Measurements from ENCODE around the gene CST6.
A peak's percentile ranks its signal among the peaks of the same experiment; 100 is the strongest.
"Not testable (repeated sequence)": the region's sequence is repeated elsewhere in the genome, so short reads cannot be mapped to it uniquely, and the experiment has no call there.

The CST6 gene

DNA sequence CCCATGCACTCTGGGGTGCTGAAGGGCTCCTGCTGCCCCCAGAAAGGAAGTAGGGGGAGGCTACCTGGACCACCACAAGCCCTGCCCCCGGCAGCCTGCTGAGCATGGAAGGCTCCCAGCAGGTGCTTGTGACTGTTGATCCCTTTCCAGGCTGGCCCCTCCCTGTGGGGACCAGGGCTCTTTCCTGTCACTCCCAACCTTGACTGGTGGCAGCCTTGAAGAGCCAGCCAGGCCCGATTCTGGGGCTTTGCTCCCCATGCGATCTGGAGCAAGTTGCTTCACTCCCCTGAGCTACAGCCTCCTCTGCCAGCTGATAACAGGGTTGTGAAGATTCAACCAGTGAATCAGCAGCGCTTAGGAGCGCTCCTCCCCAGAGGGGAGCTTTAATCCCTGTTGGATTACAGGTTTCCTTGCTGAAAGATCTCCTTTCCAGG lies 4.6 kb upstream of the CST6 start:
- Mint-ChIP-seq H3K27me3 (peaks cover 1% of the 10 kb centered on the region), H3K9me3 (no peaks in the 10 kb centered on the region), H3K27ac (no peak overlapping the region), H3K4me3 (no peak overlapping the region), H3K36me3 (peaks cover 2% of the 10 kb centered on the region), H3K4me1 (peaks cover 10% of the 10 kb centered on the region)

DNA sequence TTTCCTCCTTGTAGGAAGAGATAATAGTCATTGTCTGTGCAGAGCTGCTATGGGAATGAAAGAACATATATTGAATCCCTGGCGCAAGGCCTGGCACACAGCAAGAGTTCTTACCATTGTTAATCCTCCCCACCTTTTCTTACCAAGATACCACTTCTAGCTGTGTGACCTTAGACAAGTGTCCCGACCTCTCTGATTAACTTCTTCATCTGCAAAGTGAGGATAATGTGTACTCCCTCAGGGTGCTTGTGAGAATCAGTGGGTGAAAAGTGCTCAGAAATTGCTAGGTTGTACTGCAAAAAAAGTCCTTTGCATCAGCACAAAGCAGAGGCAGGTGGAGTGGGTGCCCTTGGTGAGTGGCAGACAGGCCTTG lies 3.7 kb upstream of the CST6 start:
- no peaks in the 10 kb centered on the region for H3K36me3 Mint-ChIP-seq
- no peaks in the 10 kb centered on the region for H3K9me3 Mint-ChIP-seq
- peaks cover 5% of the 10 kb centered on the region for H3K4me1 Mint-ChIP-seq
- no peak overlapping the region for H3K4me3 Mint-ChIP-seq
- no peak overlapping the region for H3K27ac Mint-ChIP-seq
- H3K27me3 Mint-ChIP-seq = peaks cover 1% of the 10 kb centered on the region

DNA sequence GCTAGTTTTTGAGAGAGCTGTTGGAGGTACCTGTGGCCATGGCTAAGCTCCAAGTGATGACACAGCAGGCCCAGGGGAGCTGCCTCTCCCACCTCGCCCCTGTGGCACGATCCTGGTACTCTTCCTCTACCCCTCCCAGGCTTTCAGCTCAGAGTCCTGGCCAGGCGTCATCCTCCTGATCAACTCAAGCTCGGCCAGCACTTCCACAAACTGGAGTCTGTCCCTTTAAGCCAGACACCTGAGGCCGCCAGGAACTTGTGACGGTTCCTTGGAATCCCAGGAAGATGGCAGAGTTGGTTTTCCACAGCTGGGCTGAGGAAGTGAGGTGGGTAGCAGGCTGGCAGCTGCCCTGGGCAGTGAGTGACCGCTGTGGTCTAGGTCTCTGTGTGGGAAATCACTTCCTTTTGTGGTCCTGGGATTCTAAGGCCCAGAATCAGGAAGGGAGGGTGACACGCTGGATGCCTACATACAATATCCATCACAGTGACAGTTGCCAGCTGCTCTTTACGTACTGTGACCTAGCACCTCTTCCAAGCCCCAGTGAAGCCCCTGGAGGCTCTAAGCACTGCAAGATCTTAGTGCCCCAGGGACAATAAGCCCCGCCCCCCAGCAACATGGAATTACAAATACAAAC lies 3.2 kb upstream of the CST6 start:
- Mint-ChIP-seq H3K4me3 (no peak overlapping the region), H3K27ac (no peak overlapping the region), H3K36me3 (no peaks in the 10 kb centered on the region), H3K4me1 (peaks cover under 1% of the 10 kb centered on the region), H3K27me3 (peaks cover 1% of the 10 kb centered on the region), H3K9me3 (no peaks in the 10 kb centered on the region)

DNA sequence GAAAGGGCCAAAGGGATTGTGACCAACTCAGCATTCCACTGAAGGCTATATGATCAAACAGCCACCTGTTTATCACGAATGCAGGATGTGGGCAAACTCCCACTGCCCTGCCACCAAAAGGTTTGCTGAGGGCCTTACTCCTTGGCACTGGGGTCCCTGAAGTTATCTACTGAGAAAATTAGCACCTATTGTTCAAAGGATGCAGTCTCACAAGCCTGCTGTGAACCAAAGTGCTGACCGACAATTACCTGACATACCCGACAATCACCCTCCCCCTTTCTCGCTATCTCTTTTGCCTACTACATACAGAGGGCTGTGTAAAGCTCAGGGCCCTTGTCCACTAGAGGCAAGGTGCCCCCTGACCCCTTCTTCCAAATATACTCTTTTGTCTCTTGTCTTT lies 1.8 kb upstream of the CST6 start:
- peak overlapping the region; percentile 47 for H3K4me3 Mint-ChIP-seq
- H3K27ac Mint-ChIP-seq, H3K36me3 Mint-ChIP-seq, H3K9me3 Mint-ChIP-seq, H3K27me3 Mint-ChIP-seq, H3K4me1 Mint-ChIP-seq: not testable (repeated sequence)

DNA sequence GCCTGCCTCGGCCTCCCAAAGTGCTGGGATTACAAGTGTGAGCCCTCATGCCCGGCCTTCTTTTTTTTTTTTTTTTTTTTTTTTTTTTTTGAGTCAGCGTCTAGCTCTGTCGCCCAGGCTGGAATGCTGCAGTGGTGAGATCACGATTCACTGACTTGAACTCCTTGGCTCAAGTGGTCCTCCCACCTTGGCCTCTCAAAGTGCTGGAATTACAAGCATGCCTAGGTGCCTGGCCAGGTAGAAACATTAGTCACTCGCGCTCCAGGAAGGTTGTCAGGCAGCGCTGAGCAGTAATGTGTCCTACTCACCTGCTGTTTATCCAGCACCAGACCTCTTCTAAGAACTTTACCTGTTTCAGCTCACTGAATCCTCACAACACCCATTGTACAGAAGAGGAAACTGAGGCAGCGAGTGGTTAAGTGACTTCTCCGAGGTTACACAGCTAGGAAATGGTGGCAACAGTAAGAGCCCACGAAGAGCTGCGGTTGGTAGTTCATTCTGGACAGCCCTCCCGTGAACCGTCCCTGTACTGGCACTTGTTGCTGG lies 496 bp upstream of the CST6 start:
- no peak overlapping the region for H3K27ac Mint-ChIP-seq
- peaks cover 2% of the 10 kb centered on the region for H3K27me3 Mint-ChIP-seq
- H3K36me3 Mint-ChIP-seq = no peaks in the 10 kb centered on the region
- no peaks in the 10 kb centered on the region for H3K4me1 Mint-ChIP-seq
- no peak overlapping the region for H3K4me3 Mint-ChIP-seq
- no peaks in the 10 kb centered on the region for H3K9me3 Mint-ChIP-seq

DNA sequence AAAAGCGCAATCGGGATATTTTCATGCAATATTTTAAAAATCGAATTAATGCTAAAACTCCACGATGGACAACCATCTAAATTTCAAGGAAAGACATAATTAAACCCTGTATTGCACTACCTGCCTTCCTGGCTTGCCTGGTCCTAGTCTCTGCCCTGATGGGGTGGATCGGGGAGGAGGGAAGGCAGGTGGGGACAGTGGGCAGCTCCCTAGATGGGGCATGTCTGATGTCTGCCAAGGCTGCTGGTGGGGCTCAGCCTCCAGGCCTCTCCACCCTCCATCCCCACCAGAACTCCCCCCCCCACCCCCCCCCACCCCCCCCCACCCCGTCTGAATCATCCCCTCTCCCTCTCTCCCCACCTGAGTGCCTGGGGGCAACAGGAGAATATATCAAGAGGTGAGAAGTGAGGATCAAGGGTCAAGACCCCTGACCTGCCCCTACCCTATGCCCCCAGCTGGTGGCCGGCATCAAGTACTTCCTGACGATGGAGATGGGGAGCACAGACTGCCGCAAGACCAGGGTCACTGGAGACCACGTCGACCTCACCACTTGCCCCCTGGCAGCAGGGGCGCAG lies 650 bp downstream of the CST6 start:
- no peak overlapping the region for H3K27ac Mint-ChIP-seq
- H3K4me1 Mint-ChIP-seq = peaks cover 4% of the 10 kb centered on the region
- H3K36me3 Mint-ChIP-seq = no peaks in the 10 kb centered on the region
- H3K27me3 Mint-ChIP-seq = peaks cover 2% of the 10 kb centered on the region
- H3K9me3 Mint-ChIP-seq = no peaks in the 10 kb centered on the region
- no peak overlapping the region for H3K4me3 Mint-ChIP-seq

DNA sequence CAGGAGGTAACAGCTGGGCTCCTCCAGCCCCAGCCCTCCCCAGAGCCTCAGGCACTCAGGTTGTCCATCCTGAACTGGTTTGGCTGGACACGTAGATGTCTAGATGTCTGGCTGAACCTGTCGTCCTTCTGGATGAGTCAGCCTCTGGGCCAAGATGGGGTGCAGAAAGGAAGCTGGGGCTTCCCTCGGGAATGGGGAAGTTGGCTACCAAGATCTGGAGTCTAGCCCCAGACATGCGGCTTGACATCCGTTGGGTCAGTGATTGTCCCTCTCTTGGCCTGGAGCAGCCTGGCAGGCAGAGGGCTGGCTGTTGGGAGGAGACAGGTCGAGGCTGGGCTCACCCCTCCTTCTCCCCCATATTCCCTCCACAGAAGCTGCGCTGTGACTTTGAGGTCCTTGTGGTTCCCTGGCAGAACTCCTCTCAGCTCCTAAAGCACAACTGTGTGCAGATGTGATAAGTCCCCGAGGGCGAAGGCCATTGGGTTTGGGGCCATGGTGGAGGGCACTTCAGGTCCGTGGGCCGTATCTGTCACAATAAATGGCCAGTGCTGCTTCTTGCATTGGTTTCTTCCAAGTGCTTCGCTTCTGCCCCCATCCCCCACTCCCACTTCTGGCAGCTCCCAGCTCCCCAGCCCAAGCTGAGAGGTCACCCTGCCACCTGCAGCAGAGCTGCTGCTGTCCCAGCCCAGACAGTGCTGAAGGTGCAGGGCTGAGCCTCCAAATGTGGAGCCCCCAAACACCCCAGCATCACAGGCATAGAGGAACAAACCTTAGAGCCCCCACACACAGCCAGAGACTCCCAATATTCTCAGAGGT lies 1.3 kb downstream of the CST6 start:
- Mint-ChIP-seq H3K27me3 (peaks cover 2% of the 10 kb centered on the region), H3K9me3 (no peaks in the 10 kb centered on the region), H3K27ac (no peak overlapping the region), H3K4me3 (no peak overlapping the region), H3K36me3 (no peaks in the 10 kb centered on the region), H3K4me1 (peaks cover 8% of the 10 kb centered on the region)

DNA sequence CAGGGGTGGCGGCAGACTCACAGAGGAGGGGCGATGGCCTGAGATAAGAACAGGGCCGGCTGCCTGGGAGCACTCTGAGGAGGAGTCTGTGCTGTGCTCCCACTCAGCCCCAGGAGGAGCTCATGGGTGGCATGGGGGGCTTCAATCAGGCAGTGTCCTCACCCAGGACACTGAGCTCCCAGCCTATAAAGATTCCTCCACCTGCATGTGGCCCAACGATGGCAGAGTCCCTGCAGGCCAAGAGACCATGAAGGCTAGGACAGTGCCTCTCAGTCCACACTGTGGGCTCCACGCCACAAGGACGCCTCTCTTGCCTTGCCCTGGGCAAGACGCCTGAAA lies 1.9 kb downstream of the CST6 start:
- Mint-ChIP-seq H3K4me3 (no peak overlapping the region), H3K9me3 (no peaks in the 10 kb centered on the region), H3K27ac (no peak overlapping the region), H3K4me1 (peaks cover 8% of the 10 kb centered on the region), H3K27me3 (peaks cover 2% of the 10 kb centered on the region), H3K36me3 (no peaks in the 10 kb centered on the region)

DNA sequence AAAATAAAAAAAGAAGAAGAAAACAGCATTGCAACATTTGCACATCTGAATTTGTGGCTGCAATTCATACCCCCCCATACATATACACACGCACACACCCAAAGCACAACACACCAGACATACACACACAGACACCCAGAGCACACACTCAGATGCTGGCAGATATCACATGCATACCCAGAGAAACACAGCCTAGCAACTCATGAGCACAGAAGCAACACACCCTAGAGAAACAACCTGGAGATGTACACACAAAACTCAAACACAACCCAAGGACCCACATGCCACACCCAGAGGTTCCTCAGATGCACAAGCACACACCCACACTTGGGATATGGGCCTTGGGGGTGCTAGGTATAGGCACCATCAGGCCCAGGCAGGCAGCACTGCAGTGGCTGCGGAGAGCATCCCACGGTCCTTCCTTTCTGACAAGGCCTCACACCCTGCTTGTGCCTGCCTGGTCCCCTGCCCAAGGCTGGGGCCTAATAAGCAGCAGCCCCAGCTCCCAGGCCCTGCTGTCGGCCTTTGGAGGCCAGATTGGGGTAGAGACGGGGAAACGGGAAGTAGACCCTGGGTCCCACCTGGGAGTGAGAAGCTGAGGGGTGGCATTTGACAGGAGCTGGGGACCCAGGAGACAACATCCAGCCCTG lies 3.1 kb downstream of the CST6 start:
- no peak overlapping the region for H3K27ac Mint-ChIP-seq
- H3K4me1 Mint-ChIP-seq = peaks cover 8% of the 10 kb centered on the region
- no peaks in the 10 kb centered on the region for H3K9me3 Mint-ChIP-seq
- no peaks in the 10 kb centered on the region for H3K36me3 Mint-ChIP-seq
- peaks cover 2% of the 10 kb centered on the region for H3K27me3 Mint-ChIP-seq
- H3K4me3 Mint-ChIP-seq = no peak overlapping the region

DNA sequence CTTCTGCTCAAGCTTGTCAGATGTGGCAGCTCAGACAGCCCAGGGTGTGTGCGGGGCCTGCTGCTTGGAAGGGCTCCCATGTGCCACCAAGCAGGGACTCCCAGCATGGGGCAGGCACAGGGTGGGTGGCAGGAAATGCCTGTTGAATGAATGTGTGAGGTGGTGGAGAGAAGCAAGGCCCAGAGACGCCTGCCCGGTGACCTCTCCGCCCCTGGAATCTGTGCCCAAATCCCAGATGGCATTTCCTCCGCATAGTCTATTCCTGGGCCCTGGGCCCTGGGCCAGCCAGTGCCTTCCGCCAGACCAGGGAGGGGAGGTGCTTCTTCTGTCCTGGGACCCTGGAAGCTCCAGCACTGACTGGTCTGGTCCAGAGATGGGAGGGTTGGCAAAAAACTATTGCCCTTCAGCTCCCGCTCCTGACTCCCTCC lies 3.7 kb downstream of the CST6 start:
- Mint-ChIP-seq H3K4me1 (peaks cover 8% of the 10 kb centered on the region), H3K4me3 (no peak overlapping the region), H3K27ac (no peak overlapping the region), H3K27me3 (peaks cover 2% of the 10 kb centered on the region), H3K9me3 (no peaks in the 10 kb centered on the region), H3K36me3 (no peaks in the 10 kb centered on the region)

DNA sequence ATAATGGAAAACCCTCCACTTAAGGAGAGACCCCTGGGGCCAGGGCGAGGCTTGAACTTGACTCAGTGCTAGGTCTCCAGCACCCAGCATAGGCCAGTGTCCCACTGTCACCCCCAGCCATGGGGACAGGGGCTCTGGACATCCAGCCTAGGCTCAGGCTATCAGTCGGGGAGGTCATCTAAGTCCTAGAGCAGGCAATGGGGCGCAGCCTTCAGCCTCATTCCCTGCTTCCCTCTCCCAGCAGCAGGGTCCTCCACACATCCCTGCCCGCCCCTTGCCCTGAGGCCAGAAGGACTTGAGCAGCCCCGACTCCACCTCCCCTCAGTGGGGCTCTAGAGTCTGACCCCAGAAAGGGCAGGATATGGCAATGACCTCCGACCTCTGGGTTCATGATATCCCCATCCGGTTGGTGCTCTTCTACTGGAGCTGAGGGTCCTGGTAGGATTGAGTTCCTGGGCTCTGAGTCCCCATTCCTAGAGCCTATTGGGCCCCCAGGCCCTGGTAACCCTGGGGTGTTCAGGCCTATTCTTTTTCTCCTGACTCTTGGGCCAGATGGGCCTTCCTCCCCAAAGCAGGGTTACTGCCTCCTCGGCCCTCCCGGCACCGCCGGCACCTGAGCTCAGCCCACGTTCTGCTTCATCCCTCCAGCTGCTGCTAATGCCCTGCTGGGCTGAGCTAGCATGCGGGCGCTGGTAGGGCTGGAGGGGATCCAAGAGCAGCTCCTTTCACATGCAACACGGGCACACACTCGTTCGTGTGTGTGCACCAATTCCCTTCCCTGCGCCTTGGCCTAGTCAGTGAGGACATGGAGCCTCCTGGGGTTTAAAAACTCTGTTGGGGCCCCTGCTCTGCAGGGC lies 4.4 kb downstream of the CST6 start:
- H3K4me1 Mint-ChIP-seq = peaks cover 8% of the 10 kb centered on the region
- H3K9me3 Mint-ChIP-seq = no peaks in the 10 kb centered on the region
- no peak overlapping the region for H3K4me3 Mint-ChIP-seq
- peaks cover 1% of the 10 kb centered on the region for H3K27me3 Mint-ChIP-seq
- H3K36me3 Mint-ChIP-seq = no peaks in the 10 kb centered on the region
- H3K27ac Mint-ChIP-seq = no peak overlapping the region

DNA sequence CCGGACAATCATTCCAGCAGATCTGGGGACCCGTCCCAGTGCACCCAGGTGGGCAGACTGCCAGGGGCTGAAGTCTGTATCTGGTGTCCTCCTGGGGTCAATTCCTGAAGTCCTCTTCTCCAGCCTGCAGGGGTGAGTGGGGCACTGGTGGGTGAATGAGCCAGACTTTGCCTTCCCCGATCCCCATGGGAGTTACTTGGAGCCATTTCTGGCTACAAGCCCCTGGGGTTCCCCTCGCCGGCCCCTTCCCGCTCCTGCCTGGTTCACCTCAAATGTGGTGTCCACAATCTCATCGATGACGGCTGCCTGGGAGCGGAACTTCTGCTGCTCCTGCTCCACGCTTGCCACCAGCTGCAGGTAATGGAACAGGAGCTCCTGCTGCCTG lies 5.0 kb downstream of the CST6 start:
- no peak overlapping the region for H3K27ac Mint-ChIP-seq
- peaks cover 1% of the 10 kb centered on the region for H3K27me3 Mint-ChIP-seq
- no peaks in the 10 kb centered on the region for H3K9me3 Mint-ChIP-seq
- H3K4me3 Mint-ChIP-seq = no peak overlapping the region
- no peaks in the 10 kb centered on the region for H3K36me3 Mint-ChIP-seq
- peaks cover 8% of the 10 kb centered on the region for H3K4me1 Mint-ChIP-seq

DNA sequence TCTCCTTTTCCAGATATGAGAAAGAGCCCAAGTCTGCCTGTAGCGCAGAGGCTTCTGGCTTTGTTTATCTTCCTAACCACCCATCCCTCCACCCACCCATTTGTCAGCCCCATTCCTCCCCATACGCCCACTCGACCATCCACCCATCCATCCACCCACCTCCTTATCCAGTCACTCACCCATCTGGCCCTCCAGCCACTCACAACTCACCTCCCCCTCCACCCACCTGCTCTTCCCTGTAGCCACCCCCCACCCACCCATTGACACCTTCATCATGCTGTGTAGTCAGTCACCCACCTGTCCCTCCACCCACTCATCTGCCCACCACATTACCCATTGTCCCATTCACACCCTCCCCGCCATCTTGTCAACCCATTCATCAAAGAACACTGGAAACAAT lies 5.5 kb downstream of the CST6 start:
- Mint-ChIP-seq H3K27ac (peak overlapping the region; percentile 55), H3K27me3 (peaks cover 1% of the 10 kb centered on the region), H3K9me3 (no peaks in the 10 kb centered on the region), H3K36me3 (no peaks in the 10 kb centered on the region), H3K4me3 (no peak overlapping the region), H3K4me1 (peaks cover 8% of the 10 kb centered on the region)

DNA sequence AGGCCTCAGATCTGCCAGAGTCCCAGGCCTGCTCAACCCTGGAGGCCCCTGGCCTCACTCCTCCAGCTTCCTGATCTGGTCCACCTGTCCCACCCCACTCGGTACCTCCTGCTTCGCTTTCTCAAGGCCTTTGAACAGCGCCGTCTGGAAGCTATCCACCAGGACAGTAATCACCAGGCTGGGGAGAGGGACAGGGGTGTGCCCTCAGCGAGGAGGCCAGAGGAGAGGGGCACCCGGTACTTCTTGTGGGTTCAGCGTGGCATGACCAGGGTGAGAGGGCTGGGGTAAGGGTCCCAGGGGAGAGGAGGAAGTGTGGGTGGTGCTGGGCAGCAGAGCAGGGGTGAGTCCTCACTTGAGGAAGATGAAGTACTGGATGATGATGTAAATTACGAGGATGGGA lies 8.4 kb downstream of the CST6 start:
- Mint-ChIP-seq H3K36me3 (no peaks in the 10 kb centered on the region), H3K4me3 (no peak overlapping the region), H3K27ac (no peak overlapping the region), H3K9me3 (no peaks in the 10 kb centered on the region), H3K27me3 (peaks cover 3% of the 10 kb centered on the region), H3K4me1 (peaks cover 13% of the 10 kb centered on the region)
